Keratinocyte (primary cell): Measurements from ENCODE around the gene NNAT. TPM values are rescaled to one million over a fixed set of nuclear protein-coding genes. Genes with fewer than 3 reads are reported as not detected.
"Not testable (repeated sequence)": the region's sequence is repeated elsewhere in the genome, so short reads cannot be mapped to it uniquely, and the experiment has no call there.

Source experiments
- DNase-seq: peaks from one replicate; pipeline ENCODE4 v3.0.0-alpha.2; 2011; ENCODE audit warnings: low read depth, missing footprints, low spot score
- FAIRE-seq: peaks from 2 replicates; lab custom pipeline; 2011; peaks lifted over from hg19 to GRCh38; lab: Jason Lieb, UNC
- H2AFZ ChIP-seq: 2 replicates; pipeline ENCODE4 v1.6.0; 2012; ENCODE audit warnings: low read length, control low read depth, inconsistent platforms; ENCODE audit not compliant: control insufficient read depth
- H3K27ac ChIP-seq: 2 replicates; pipeline ENCODE4 v1.5.1; 2011; ENCODE audit warnings: low read length; ENCODE audit not compliant: control insufficient read depth, insufficient read depth
- H3K27me3 ChIP-seq: 3 replicates; pipeline ENCODE4 v1.6.0; 2011; ENCODE audit warnings: low read length; ENCODE audit not compliant: control insufficient read depth, insufficient read depth; ENCODE audit errors: extremely low read depth
- H3K36me3 ChIP-seq, 2 experiments: 2 replicates in 1 of 2; 3 replicates in 1 of 2; pipeline ENCODE4 v1.5.1; 2011; ENCODE audit warnings: low read length in 2 of 2, mild to moderate bottlenecking in 1 of 2; ENCODE audit not compliant: control insufficient read depth in 2 of 2, insufficient read depth in 2 of 2; ENCODE audit errors: extremely low read depth in 1 of 2
- H3K4me1 ChIP-seq: 3 replicates; pipeline ENCODE4 v1.5.1; 2011; ENCODE audit warnings: low read length; ENCODE audit not compliant: control insufficient read depth, insufficient read depth; ENCODE audit errors: extremely low read depth
- H3K4me2 ChIP-seq: 3 replicates; pipeline ENCODE4 v1.6.0; 2011; ENCODE audit warnings: low read depth, low read length; ENCODE audit not compliant: control insufficient read depth, insufficient read depth; ENCODE audit errors: extremely low read depth
- H3K4me3 ChIP-seq, 3 experiments: fragments of 200-600 bp in 1 of 3; sonication (generic) in 1 of 3; 2 replicates in 2 of 3; 3 replicates in 1 of 3; pipeline ENCODE4 v1.5.1; 2011 to 2016; ENCODE audit warnings: low read length in 3 of 3, mild to moderate bottlenecking in 3 of 3, control low read depth in 2 of 3, inconsistent platforms in 1 of 3, low read depth in 1 of 3, mixed read lengths in 1 of 3, mixed run types in 1 of 3, moderate library complexity in 1 of 3; ENCODE audit not compliant: control insufficient read depth in 2 of 3, insufficient read depth in 2 of 3; ENCODE audit errors: extremely low read depth in 1 of 3
- H3K79me2 ChIP-seq: 2 replicates; pipeline ENCODE4 v1.6.0; 2012; ENCODE audit warnings: low read length; ENCODE audit not compliant: control insufficient read depth, insufficient read depth
- H3K9ac ChIP-seq: 3 replicates; pipeline ENCODE4 v1.6.0; 2011; ENCODE audit warnings: low read length; ENCODE audit not compliant: control insufficient read depth, insufficient read depth; ENCODE audit errors: extremely low read depth
- H3K9me1 ChIP-seq: 3 replicates; pipeline ENCODE4 v1.6.0; 2011; ENCODE audit warnings: low read length; ENCODE audit not compliant: control insufficient read depth, insufficient read depth; ENCODE audit errors: extremely low read depth
- H3K9me3 ChIP-seq: 2 replicates; pipeline ENCODE4 v1.5.1; 2012; ENCODE audit warnings: low read depth, low read length; ENCODE audit not compliant: control insufficient read depth
- H4K20me1 ChIP-seq: 3 replicates; pipeline ENCODE4 v1.6.0; 2011; ENCODE audit warnings: low read length; ENCODE audit not compliant: control insufficient read depth, insufficient read depth; ENCODE audit errors: extremely low read depth
- EZH2 ChIP-seq: IDR thresholded peaks from one replicate; pipeline ENCODE4 v1.6.1; 2012; ENCODE audit warnings: inconsistent platforms, mild to moderate bottlenecking, low read length, moderate library complexity
- dilution Hi-C: fragments of 300-500 bp; cut with MboI; formaldehyde crosslinking; loops from one replicate; pipeline ENCODE4 v1.7.0; 2020; ENCODE audit warnings: low sequenced_read_pairs; ENCODE audit not compliant: extremely low pct_ligation_motif_present
- polyA plus RNA-seq, 5 experiments: library from polyadenylated mRNA; depleted of rRNA in 3 of 5; stranded (reverse) in 3 of 5; stranded (forward) in 1 of 5; unstranded in 1 of 5; fragments of >200 nt; gene quantifications; 1 replicate in 1 of 5; 2 replicates in 3 of 5; 3 replicates in 1 of 5; pipeline versions ENCODE4 v1.2.1 to v1.2.3, GENCODE V29; 2011 to 2012; ENCODE audit warnings: missing spikeins in 2 of 5, low read depth in 1 of 5, low replicate concordance in 1 of 5
- TF ChIP-seq, protein P1 (sequence below), 3 experiments: IDR thresholded peaks in 1 of 3; conservative IDR thresholded peaks in 1 of 3; optimal IDR thresholded peaks in 1 of 3; 2 replicates in 2 of 3; 3 replicates in 1 of 3; pipeline versions ENCODE3 to v1.5.1; 2011; ENCODE audit warnings: low read length in 3 of 3, mild to moderate bottlenecking in 3 of 3, moderate library complexity in 2 of 3, control low read depth in 1 of 3, inconsistent platforms in 1 of 3; ENCODE audit not compliant: insufficient read depth in 2 of 3; ENCODE audit errors: extremely low read depth in 1 of 3

The NNAT gene
- polyA plus RNA-seq, 1 donor (not counting 4 experiments of a cell fraction or from before 2014, with no cell fraction given), result 0.79 TPM

DNA sequence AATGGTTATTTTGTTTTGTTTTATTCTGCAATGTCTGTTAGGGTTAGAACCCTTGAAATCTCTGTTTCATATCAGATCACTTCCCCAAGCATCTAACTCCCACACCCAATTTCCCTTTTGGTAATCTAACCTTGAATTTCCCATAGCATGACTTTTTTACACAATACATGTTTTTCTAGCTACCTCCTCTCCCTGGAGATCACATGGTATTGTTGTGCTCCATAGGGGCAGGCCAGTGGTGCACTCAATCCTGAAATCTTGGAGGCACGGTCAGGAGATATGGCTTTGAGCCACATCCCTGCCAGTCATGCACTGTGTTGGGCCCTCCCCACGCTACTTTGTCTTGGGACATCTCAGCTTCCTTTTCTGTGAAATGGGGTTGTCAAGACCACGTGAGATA lies 36.7 kb upstream of the NNAT start:
- no peak for FAIRE-seq
- peaks cover 14% of the 10 kb centered on the region for H3K27me3 ChIP-seq
- no peaks in the 10 kb centered on the region for H3K4me1 ChIP-seq
- dilution Hi-C loops, result loop anchor here (25.0 kb wide), 1 partner anchor 222 kb away; the partner anchor contains the start of gene GHRH
- DNase-seq, result no peak
- no peak overlapping the region for H3K27ac ChIP-seq
- H2AFZ ChIP-seq, result no peak overlapping the region
- no peaks in the 10 kb centered on the region for H4K20me1 ChIP-seq
- H3K36me3 ChIP-seq, result no peaks in the 10 kb centered on the region
- H3K9me3 ChIP-seq, result no peaks in the 10 kb centered on the region
- H3K9ac ChIP-seq, result no peak overlapping the region
- no peaks in the 10 kb centered on the region for H3K79me2 ChIP-seq
- H3K9me1 ChIP-seq, result no peaks in the 10 kb centered on the region
- no peak overlapping the region for H3K4me3 ChIP-seq
- H3K4me2 ChIP-seq, result no peak overlapping the region
- TF ChIP-seq, protein P1, sequence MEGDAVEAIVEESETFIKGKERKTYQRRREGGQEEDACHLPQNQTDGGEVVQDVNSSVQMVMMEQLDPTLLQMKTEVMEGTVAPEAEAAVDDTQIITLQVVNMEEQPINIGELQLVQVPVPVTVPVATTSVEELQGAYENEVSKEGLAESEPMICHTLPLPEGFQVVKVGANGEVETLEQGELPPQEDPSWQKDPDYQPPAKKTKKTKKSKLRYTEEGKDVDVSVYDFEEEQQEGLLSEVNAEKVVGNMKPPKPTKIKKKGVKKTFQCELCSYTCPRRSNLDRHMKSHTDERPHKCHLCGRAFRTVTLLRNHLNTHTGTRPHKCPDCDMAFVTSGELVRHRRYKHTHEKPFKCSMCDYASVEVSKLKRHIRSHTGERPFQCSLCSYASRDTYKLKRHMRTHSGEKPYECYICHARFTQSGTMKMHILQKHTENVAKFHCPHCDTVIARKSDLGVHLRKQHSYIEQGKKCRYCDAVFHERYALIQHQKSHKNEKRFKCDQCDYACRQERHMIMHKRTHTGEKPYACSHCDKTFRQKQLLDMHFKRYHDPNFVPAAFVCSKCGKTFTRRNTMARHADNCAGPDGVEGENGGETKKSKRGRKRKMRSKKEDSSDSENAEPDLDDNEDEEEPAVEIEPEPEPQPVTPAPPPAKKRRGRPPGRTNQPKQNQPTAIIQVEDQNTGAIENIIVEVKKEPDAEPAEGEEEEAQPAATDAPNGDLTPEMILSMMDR (optimal IDR thresholded peaks at IDR 0.05 in 1 of 3, IDR thresholded peaks at IDR 0.05 in 1 of 3, conservative IDR thresholded peaks at IDR 0.05 in 1 of 3; ENCODE audit: extremely low read depth in 1 of 3, insufficient read depth in 2 of 3, low read length in 3 of 3), result no peak
- no peak for TF ChIP-seq EZH2

- H2AFZ ChIP-seq, H3K4me2 ChIP-seq, H3K79me2 ChIP-seq, DNase-seq, H4K20me1 ChIP-seq, H3K9me1 ChIP-seq, H3K9me3 ChIP-seq, H3K27me3 ChIP-seq, H3K36me3 ChIP-seq, FAIRE-seq, H3K27ac ChIP-seq, H3K4me1 ChIP-seq, H3K9ac ChIP-seq, H3K4me3 ChIP-seq: not testable (repeated sequence)
- dilution Hi-C loops, result loop anchor here (25.0 kb wide), 1 partner anchor 224 kb away; the partner anchor contains the start of gene GHRH
Measured at GRCh38 chr20:37486209-37486608, 34.8 kb upstream of the NNAT start.
